SK-N-SH (cell line): ENCODE measurements around the gene ELFN2. TPM values are rescaled to one million over a fixed set of nuclear protein-coding genes. Genes with fewer than 3 reads are reported as not detected.

Experiments
- CTCF ChIA-PET: fragments of 300-600, 350-600 bp; formaldehyde crosslinking; extraction: SDS; loops from one replicate; lab custom pipeline; 2021; lab: Yijun Ruan, JAX
- POLR2A ChIA-PET: fragments of 350-600 bp; sonication (Branson Sonifier 250); formaldehyde crosslinking; extraction: SDS; loops from one replicate; lab custom pipeline; 2020; ENCODE audit warnings: antibody characterized with exemption, inconsistent platforms; lab: Yijun Ruan, JAX
- DNase-seq: peaks from one replicate; pipeline ENCODE4 v3.0.0; 2012
- H2AFZ ChIP-seq: fragments of 200-600 bp; sonication (generic); 2 replicates; pipeline ENCODE4 v1.8.1; 2016; ENCODE audit warnings: antibody characterized with exemption, mild to moderate bottlenecking, low read depth
- H3F3A ChIP-seq: fragments of 200-600 bp; sonication (generic); replicated peaks from 2 replicates; pipeline ENCODE3; 2016; ENCODE audit warnings: antibody characterized with exemption, mild to moderate bottlenecking; ENCODE audit not compliant: insufficient read depth
- H3K27ac ChIP-seq, 2 experiments: fragments of 200-500 bp in 1 of 2; fragments of 200-600 bp in 1 of 2; sonication (Bioruptor generic) in 1 of 2; sonication (generic), shearing (Covaris generic) in 1 of 2; 2 replicates each; pipeline versions ENCODE4 v1.5.1 to v1.6.1; 2014 to 2016; ENCODE audit warnings: low read depth in 2 of 2, inconsistent platforms in 1 of 2, low read length in 1 of 2, mild to moderate bottlenecking in 1 of 2, mixed read lengths in 1 of 2
- H3K27me3 ChIP-seq: fragments of 200-600 bp; sonication (generic), shearing (Covaris generic); 2 replicates; pipeline ENCODE4 v1.6.1; 2016; ENCODE audit warnings: mixed run types; ENCODE audit not compliant: insufficient read depth
- H3K36me3 ChIP-seq, 2 experiments: fragments of 200-500 bp in 1 of 2; fragments of 200-600 bp in 1 of 2; sonication (Bioruptor generic) in 1 of 2; sonication (generic) in 1 of 2; replicated peaks in 1 of 2; 2 replicates each; pipeline versions ENCODE3 to v1.5.1; 2014 to 2016; ENCODE audit warnings: low read length in 1 of 2, mild to moderate bottlenecking in 1 of 2; ENCODE audit not compliant: insufficient read depth in 2 of 2, control insufficient read depth in 1 of 2
- H3K4me1 ChIP-seq, 2 experiments: fragments of 200-500 bp in 1 of 2; fragments of 200-600 bp in 1 of 2; sonication (Bioruptor generic) in 1 of 2; sonication (generic), shearing (Covaris generic) in 1 of 2; 2 replicates each; pipeline versions ENCODE4 v1.5.1 to v1.6.1; 2014 to 2016; ENCODE audit warnings: low read depth in 1 of 2, low read length in 1 of 2, mixed run types in 1 of 2; ENCODE audit not compliant: insufficient read depth in 2 of 2, control insufficient read depth in 1 of 2
- H3K4me2 ChIP-seq: fragments of 200-600 bp; sonication (generic), shearing (Covaris generic); 2 replicates; pipeline ENCODE4 v1.6.1; 2017; ENCODE audit warnings: mixed run types
- H3K4me3 ChIP-seq, 2 experiments: fragments of 200-500 bp in 1 of 2; fragments of 200-600 bp in 1 of 2; sonication (Bioruptor generic) in 1 of 2; sonication (generic), shearing (Covaris generic) in 1 of 2; 2 replicates each; pipeline versions ENCODE4 v1.5.1 to v1.8.1; 2014 to 2016; ENCODE audit warnings: low read depth in 2 of 2, inconsistent platforms in 1 of 2, low read length in 1 of 2, mild to moderate bottlenecking in 1 of 2, mixed read lengths in 1 of 2, moderate library complexity in 1 of 2
- H3K79me2 ChIP-seq: fragments of 200-600 bp; sonication (generic); 2 replicates; pipeline ENCODE4 v1.8.1; 2017; ENCODE audit warnings: mild to moderate bottlenecking; ENCODE audit not compliant: insufficient read depth
- H3K9ac ChIP-seq: fragments of 200-600 bp; sonication (generic); 2 replicates; pipeline ENCODE4 v1.6.1; 2017; ENCODE audit warnings: mixed run types
- H3K9me2 ChIP-seq: fragments of 200-600 bp; sonication (generic); 2 replicates; pipeline ENCODE4 v1.6.1; 2017; ENCODE audit warnings: mixed run types
- H3K9me3 ChIP-seq: fragments of 200-600 bp; sonication (generic); 2 replicates; pipeline ENCODE4 v1.6.1; 2017; ENCODE audit warnings: mixed run types, mild to moderate bottlenecking, moderate library complexity
- H4K20me1 ChIP-seq: fragments of 200-600 bp; sonication (generic); 2 replicates; pipeline ENCODE4 v1.6.1; 2017; ENCODE audit warnings: mild to moderate bottlenecking, mixed run types; ENCODE audit not compliant: insufficient read depth
- FOSL2 ChIP-seq: IDR thresholded peaks from 2 replicates; pipeline ENCODE4 v1.4.0; 2012; ENCODE audit warnings: low read depth, mild to moderate bottlenecking, moderate library complexity, borderline replicate concordance
- FOXJ3 ChIP-seq: sonication (generic); formaldehyde crosslinking; IDR thresholded peaks from 2 replicates; pipeline ENCODE4 v1.5.1; 2020; ENCODE audit warnings: mild to moderate bottlenecking, missing genetic modification reagents
- GATA2 ChIP-seq: sonication (generic); formaldehyde crosslinking; IDR thresholded peaks from 2 replicates; pipeline ENCODE4 v1.5.0; 2020; ENCODE audit warnings: mild to moderate bottlenecking, missing genetic modification reagents
- MEF2A ChIP-seq: IDR thresholded peaks from 2 replicates; pipeline ENCODE4 v1.4.0; 2012; ENCODE audit warnings: low read depth, borderline replicate concordance
- NFIC ChIP-seq: IDR thresholded peaks from 2 replicates; pipeline ENCODE4 v1.4.0; 2012; ENCODE audit warnings: borderline replicate concordance
- WGBS: methylation state at CpG from one replicate; pipeline ENCODE4 v1.1.6; 2017; ENCODE audit warnings: low lambda C conversion rate; 5-methylcytosine and 5-hydroxymethylcytosine counted together
- polyA plus RNA-seq, 3 experiments: library from polyadenylated mRNA; depleted of rRNA; stranded (reverse); fragments of >200 nt; gene quantifications; 2 replicates each; pipeline ENCODE4 v1.2.3, GENCODE V29; 2012
- TF ChIP-seq, protein P1 (sequence below): IDR thresholded peaks from 2 replicates; pipeline ENCODE4; 2012
- TF ChIP-seq, protein P2 (sequence below): fragments of 200-600 bp; sonication (generic); IDR thresholded peaks from 2 replicates; pipeline ENCODE4 v1.6.1; 2017; ENCODE audit warnings: antibody characterized with exemption, mild to moderate bottlenecking, moderate library complexity
- TF ChIP-seq, protein P3 (sequence below): IDR thresholded peaks from 2 replicates; pipeline ENCODE4 v1.4.0; 2012; ENCODE audit warnings: low read depth, borderline replicate concordance

ELFN2 gene
- polyA plus RNA-seq, 1 of the 3 experiments (the other 2 are of a cell fraction), result 2.8 TPM

DNA sequence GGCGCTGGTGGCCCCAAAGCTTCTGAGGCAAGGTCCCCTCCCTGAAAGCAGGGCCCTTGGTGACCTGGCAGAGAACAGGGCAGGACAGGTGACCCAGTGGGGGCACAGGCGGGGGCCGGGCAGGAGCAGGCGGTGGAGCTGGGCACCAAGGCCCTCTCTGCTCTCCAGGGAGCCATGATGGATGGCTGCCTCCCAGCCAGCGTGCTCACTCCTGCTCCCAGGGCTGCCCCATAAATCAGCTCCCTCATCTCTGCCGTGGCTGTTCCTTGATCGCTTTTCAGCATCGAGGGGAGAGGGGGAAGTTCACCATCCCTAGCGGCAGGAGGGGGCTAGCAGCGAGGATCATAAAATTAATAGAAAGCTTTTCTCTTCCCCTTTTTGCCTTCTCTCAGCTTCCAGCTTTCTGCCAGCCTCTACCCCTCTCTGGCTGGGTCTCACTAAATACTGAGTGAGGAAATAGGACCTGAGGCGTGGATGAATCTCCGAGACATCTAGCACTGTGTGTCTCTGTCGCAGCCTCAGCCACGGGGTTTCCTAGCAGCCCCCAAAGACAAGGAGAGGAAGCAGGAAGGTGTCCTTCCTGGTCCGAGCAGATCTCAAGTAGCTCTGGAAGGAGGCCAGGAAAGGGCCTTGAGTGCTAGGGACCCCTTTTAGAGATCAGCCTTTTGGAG is 22.2 kb upstream of the ELFN2 start:
- Histone ChIP-seq H3K9me2 (no peaks in the 10 kb centered on the region), H3F3A (no peaks in the 10 kb centered on the region), H3K4me2 (no peak overlapping the region), H3K79me2 (no peaks in the 10 kb centered on the region), H4K20me1 (no peaks in the 10 kb centered on the region)
- TF ChIP-seq GATA2, result 0 out of 2 replicates have a peak, but pooled peaks have one; percentile 6
- TF ChIP-seq FOSL2, result no peak
- TF ChIP-seq, all 33 proteins: peak for 1
- no peak overlapping the region for H3K9ac ChIP-seq
- POLR2A ChIA-PET, result no interaction called here
- no peaks in the 10 kb centered on the region for H3K27me3 ChIP-seq
- no peaks in the 10 kb centered on the region for H3K36me3 ChIP-seq
- CTCF ChIA-PET, result interaction anchor here (1.0 to 6.2 kb wide), 7 partner anchors 8 to 182 kb away, joined by 3 to 33 read pairs (median 6); no protein-coding TSS in a partner anchor
- H3K9me3 ChIP-seq, result no peaks in the 10 kb centered on the region
- H3K27ac ChIP-seq, result no peak overlapping the region
- H2AFZ ChIP-seq, result no peak overlapping the region
- H3K4me1 ChIP-seq, result no peaks in the 10 kb centered on the region; a peak in 1 of 4 replicates
- DNase-seq, result no peak
- H3K4me3 ChIP-seq, result no peak overlapping the region
- 69% methylated on average over 14 of the region's 15 CpGs for WGBS

DNA sequence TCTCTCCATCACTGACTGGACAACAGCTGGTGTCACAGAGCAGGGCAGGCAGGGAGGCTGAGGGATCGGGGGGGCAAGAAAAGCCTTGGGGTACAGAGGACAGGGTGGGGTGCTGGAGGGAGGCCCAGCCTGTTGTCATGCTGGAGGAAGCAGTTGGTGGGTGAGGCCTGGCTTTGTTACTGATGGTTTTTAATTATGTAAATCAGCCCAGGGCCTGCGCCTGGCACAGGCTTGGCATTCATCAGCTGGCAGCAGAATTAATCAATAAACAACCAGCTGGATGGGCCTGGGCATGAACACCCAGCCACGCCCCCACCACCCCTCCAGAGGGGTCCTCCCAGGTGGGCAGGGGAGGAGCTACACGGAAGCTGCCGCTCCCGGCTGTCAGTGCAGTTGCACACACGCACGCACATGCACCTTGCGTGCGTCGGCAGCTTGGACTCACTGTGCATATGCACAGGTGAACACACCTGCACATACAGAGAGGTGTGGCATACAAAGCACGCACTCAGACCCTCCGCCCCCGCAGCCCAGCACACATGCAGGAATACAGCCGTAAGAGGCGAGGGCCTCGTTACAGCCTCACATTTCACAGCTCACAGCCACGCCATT is 21.3 kb upstream of the ELFN2 start:
- H2AFZ ChIP-seq, result no peak overlapping the region
- H4K20me1 ChIP-seq, result no peaks in the 10 kb centered on the region
- no peak overlapping the region for H3K27ac ChIP-seq
- TF ChIP-seq MEF2A (no peak), FOXJ3 (CRISPR knock-in tag) (no peak), NFIC (no peak)
- TF ChIP-seq, protein P1, sequence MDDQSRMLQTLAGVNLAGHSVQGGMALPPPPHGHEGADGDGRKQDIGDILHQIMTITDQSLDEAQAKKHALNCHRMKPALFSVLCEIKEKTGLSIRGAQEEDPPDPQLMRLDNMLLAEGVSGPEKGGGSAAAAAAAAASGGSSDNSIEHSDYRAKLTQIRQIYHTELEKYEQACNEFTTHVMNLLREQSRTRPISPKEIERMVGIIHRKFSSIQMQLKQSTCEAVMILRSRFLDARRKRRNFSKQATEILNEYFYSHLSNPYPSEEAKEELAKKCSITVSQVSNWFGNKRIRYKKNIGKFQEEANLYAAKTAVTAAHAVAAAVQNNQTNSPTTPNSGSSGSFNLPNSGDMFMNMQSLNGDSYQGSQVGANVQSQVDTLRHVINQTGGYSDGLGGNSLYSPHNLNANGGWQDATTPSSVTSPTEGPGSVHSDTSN, result no peak
- TF ChIP-seq, protein P2, sequence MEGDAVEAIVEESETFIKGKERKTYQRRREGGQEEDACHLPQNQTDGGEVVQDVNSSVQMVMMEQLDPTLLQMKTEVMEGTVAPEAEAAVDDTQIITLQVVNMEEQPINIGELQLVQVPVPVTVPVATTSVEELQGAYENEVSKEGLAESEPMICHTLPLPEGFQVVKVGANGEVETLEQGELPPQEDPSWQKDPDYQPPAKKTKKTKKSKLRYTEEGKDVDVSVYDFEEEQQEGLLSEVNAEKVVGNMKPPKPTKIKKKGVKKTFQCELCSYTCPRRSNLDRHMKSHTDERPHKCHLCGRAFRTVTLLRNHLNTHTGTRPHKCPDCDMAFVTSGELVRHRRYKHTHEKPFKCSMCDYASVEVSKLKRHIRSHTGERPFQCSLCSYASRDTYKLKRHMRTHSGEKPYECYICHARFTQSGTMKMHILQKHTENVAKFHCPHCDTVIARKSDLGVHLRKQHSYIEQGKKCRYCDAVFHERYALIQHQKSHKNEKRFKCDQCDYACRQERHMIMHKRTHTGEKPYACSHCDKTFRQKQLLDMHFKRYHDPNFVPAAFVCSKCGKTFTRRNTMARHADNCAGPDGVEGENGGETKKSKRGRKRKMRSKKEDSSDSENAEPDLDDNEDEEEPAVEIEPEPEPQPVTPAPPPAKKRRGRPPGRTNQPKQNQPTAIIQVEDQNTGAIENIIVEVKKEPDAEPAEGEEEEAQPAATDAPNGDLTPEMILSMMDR, result no peak
- TF ChIP-seq, protein P3, sequence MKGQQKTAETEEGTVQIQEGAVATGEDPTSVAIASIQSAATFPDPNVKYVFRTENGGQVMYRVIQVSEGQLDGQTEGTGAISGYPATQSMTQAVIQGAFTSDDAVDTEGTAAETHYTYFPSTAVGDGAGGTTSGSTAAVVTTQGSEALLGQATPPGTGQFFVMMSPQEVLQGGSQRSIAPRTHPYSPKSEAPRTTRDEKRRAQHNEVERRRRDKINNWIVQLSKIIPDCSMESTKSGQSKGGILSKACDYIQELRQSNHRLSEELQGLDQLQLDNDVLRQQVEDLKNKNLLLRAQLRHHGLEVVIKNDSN, result no peak
- H3K4me1 ChIP-seq, result no peaks in the 10 kb centered on the region; a peak in 1 of 4 replicates
- CTCF ChIA-PET, result interaction anchor here (1.0 to 6.2 kb wide), 7 partner anchors 9 to 181 kb away, joined by 3 to 33 read pairs (median 6); no protein-coding TSS in a partner anchor
- WGBS, result 78% methylated on average over 7 of the region's 18 CpGs
- no peaks in the 10 kb centered on the region for H3K27me3 ChIP-seq
- DNase-seq, result no peak
- no peaks in the 10 kb centered on the region for H3K9me2 ChIP-seq
- no peak overlapping the region for H3K4me3 ChIP-seq
- H3K9me3 ChIP-seq, result no peaks in the 10 kb centered on the region
- H3F3A ChIP-seq, result no peaks in the 10 kb centered on the region
- POLR2A ChIA-PET, result no interaction called here
- no peaks in the 10 kb centered on the region for H3K79me2 ChIP-seq
- H3K36me3 ChIP-seq, result no peaks in the 10 kb centered on the region
- H3K9ac ChIP-seq, result no peak overlapping the region
- H3K4me2 ChIP-seq, result no peak overlapping the region
